ENCODE data around the gene ZXDC. TPM values are rescaled to one million over a fixed set of nuclear protein-coding genes. Genes with fewer than 3 reads are reported as not detected.

Gene ZXDC
- total and polyA plus RNA-seq, 9 of the 15 experiments (the other 6 are each of a cell fraction or from before 2014, with no cell fraction given): 0.59 to 13.4 (median 7.3) TPM

- no peak for TF ChIP-seq MYBL2 (IDR thresholded peaks at IDR 0.05; ENCODE audit: low read depth)
- TF ChIP-seq MYBL2 (CRISPR knock-in tag; IDR thresholded peaks at IDR 0.05; ENCODE audit: borderline replicate concordance): no peak
- no peak for TF ChIP-seq NR2C2 (CRISPR knock-in tag; IDR thresholded peaks at IDR 0.05)
- no peak for TF ChIP-seq NR2C2 (tag; IDR thresholded peaks at IDR 0.05)
- no peak for TF ChIP-seq TGIF2 (CRISPR knock-in tag; IDR thresholded peaks at IDR 0.05)
- no peak for TF ChIP-seq ZC3H11A (IDR thresholded peaks at IDR 0.05; ENCODE audit: low read depth, low read length)
- TF ChIP-seq ZBTB43 (CRISPR knock-in tag; IDR thresholded peaks at IDR 0.05): no peak
- TF ChIP-seq ZBTB5 (IDR thresholded peaks at IDR 0.05): no peak
Measured at GRCh38 chr3:126414961-126415660, 60.6 kb downstream of the ZXDC start (continued).
